ENCODE results near the gene CYP1B1. TPM values are rescaled to one million over a fixed set of nuclear protein-coding genes. Genes with fewer than 3 reads are reported as not detected.

Gene CYP1B1
- total RNA-seq = 10 to 100 TPM in 2 of 4 donors, 1 to 10 TPM in 2; 1.0 to 20.6 (median 12.8) TPM

DNA sequence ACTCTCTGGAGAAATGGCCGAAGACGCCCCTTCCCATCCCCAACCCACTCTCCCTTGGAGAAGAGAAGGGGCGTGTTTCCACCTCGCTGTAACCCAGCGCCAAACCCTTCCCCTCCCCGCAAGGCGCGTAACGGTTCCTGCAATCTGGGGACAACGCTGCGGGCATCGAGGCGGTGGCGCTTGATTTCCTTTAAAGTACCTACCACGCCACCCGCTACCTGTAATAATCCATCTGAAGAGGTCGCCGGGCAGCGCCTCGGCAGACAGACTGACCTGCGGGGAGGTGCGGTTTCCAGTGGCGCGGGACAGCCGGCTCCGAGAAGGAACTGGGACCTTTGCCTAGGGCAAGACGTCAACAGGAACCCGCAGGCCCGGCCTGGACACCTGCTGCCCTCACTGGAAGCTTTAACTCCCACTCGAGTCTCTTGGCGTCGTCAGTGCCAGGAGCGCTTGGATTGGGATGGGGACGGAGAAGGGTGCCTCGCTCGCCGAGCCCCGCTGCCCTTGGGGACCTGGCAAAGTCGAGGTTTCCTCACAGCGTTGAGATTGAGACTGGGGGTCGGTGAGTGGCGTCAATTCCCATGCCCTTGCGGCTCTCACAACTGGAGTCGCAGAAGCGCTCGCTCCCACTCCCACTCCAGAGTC is at the start of gene CYP1B1:
CYP1B1 (minus strand) TSS at position 645 of the 645 bp plus-strand sequence. CDS start 763 bp downstream, outside the sequence.
- Histone ChIP-seq H3K4me1 (peaks cover 16 to 63% (median 30%) of the 10 kb centered on the region in 3 donors), H3K27me3 (peaks cover 0 to 59% (median 0%) of the 10 kb centered on the region in 4 donors), H3K36me3 (no peaks in the 10 kb centered on the region), H3K27ac (peak within 1 kb of the TSS; percentile 74 to 95 (median 87)), H3K4me3 (peak within 1 kb of the TSS; percentile 46 to 83 (median 58)), H3K9me3 (no peaks in the 10 kb centered on the region)
- DNase-seq = no peak
- TF ChIP-seq, protein P1, sequence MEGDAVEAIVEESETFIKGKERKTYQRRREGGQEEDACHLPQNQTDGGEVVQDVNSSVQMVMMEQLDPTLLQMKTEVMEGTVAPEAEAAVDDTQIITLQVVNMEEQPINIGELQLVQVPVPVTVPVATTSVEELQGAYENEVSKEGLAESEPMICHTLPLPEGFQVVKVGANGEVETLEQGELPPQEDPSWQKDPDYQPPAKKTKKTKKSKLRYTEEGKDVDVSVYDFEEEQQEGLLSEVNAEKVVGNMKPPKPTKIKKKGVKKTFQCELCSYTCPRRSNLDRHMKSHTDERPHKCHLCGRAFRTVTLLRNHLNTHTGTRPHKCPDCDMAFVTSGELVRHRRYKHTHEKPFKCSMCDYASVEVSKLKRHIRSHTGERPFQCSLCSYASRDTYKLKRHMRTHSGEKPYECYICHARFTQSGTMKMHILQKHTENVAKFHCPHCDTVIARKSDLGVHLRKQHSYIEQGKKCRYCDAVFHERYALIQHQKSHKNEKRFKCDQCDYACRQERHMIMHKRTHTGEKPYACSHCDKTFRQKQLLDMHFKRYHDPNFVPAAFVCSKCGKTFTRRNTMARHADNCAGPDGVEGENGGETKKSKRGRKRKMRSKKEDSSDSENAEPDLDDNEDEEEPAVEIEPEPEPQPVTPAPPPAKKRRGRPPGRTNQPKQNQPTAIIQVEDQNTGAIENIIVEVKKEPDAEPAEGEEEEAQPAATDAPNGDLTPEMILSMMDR (IDR thresholded peaks at IDR 0.05) = no peak
- WGBS, 2 donors = 0% methylated on average over 6 of the region's 46 CpGs; no CpG with 5 or more reads in 1 of the 2 donors
- intact Hi-C loops (cut with DNase I) = no loop called here

DNA sequence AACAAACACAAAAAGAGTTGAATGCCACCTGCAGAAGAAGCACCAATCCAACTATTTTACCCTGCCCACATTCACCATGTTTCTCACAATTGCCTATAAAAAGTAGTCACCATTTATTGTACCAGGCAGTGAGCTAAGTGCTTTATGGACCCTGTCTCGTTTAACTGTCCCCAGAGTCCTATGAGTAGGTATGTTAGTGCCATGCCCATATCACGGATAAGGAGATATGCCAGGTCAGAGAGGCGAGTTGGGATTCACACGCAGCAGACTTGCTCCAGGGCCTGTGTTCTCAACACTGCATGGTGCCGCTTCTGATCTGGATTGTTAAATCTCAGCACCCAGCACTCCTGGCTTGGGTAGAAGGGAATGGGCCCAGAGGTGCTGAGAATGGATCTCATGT is 49.1 kb upstream of the CYP1B1 start:
- Histone ChIP-seq H3K36me3 (no peaks in the 10 kb centered on the region), H3K4me3 (no peak overlapping the region), H3K27me3 (peaks cover 0 to 7% (median 0%) of the 10 kb centered on the region in 4 donors), H3K9me3 (peaks cover 0 to 12% (median 10%) of the 10 kb centered on the region in 3 donors), H3K4me1 (peaks cover 0 to 7% (median 4%) of the 10 kb centered on the region in 3 donors), H3K27ac (no peak overlapping the region)
- DNase-seq = no peak
- intact Hi-C loops (cut with DNase I) = no loop called here
- 85 to 93% methylated on average over 3 to 5 of the region's 5 CpGs for WGBS, 2 donors
- TF ChIP-seq, protein P1 (IDR thresholded peaks at IDR 0.05) = no peak

DNA sequence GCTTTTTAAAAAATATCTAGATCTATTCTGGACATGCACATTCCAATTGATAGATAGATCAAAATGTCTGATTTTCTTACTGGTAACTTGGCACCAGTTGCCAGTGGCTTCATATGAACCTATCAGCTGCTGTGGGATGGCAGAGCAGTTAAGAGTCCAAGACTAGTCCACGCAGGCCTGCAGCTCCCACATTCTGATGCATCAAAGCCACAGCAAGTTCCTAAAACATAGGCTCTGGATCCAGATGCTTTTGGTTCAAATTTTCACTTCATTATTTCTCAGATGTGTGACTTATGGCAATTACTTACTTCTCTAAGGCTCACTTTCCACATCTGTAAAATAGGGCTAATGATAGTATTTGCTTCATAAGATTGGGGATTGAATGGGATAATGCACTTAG is 48.0 kb upstream of the CYP1B1 start:
- 15 to 60% methylated on average over 1 of the region's 1 CpG for WGBS, 2 donors
- Histone ChIP-seq H3K4me3 (no peak overlapping the region), H3K36me3 (no peaks in the 10 kb centered on the region), H3K27ac (no peak overlapping the region), H3K4me1 (peaks cover 0 to 2% (median 2%) of the 10 kb centered on the region in 3 donors), H3K9me3 (peaks cover 0 to 12% (median 10%) of the 10 kb centered on the region in 3 donors), H3K27me3 (peaks cover 0 to 7% (median 0%) of the 10 kb centered on the region in 4 donors)
- no peak for DNase-seq
- intact Hi-C loops (cut with DNase I) = no loop called here
- TF ChIP-seq POLR2A (IDR thresholded peaks at IDR 0.05) = no peak
- TF ChIP-seq, protein P1 (IDR thresholded peaks at IDR 0.05) = no peak

DNA sequence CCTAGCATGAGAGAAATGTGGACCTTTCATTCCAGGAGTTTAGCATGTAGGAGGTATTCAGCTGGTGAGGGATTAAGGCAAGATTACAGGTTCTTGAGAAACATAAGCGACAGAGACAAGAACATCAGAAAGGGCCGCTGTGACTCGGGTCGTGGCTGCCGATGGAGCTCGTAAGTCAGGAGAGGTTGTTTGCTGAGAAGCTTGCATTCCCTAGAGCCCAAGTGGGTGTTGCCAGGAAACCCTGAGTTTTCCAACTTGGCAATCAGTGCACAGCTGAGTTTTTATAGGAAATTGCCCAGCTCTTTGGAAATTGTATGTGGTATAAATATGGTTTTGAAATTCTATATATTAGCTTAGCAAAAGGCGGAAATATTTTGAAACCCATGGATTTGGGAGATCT is 46.4 kb upstream of the CYP1B1 start:
- H3K9me3 ChIP-seq = peaks cover 0 to 6% (median 4%) of the 10 kb centered on the region in 3 donors
- H3K27me3 ChIP-seq = peaks cover 0 to 7% (median 0%) of the 10 kb centered on the region in 4 donors
- H3K4me1 ChIP-seq = no peaks in the 10 kb centered on the region
- WGBS, 2 donors = 53 to 56% methylated on average over 7 of the region's 7 CpGs
- no peak overlapping the region for H3K27ac ChIP-seq
- DNase-seq = no peak
- H3K4me3 ChIP-seq = no peak overlapping the region
- no peak for TF ChIP-seq POLR2A (IDR thresholded peaks at IDR 0.05)
- TF ChIP-seq, protein P1 (IDR thresholded peaks at IDR 0.05) = no peak
- no peaks in the 10 kb centered on the region for H3K36me3 ChIP-seq
- intact Hi-C loops (cut with DNase I) = no loop called here

DNA sequence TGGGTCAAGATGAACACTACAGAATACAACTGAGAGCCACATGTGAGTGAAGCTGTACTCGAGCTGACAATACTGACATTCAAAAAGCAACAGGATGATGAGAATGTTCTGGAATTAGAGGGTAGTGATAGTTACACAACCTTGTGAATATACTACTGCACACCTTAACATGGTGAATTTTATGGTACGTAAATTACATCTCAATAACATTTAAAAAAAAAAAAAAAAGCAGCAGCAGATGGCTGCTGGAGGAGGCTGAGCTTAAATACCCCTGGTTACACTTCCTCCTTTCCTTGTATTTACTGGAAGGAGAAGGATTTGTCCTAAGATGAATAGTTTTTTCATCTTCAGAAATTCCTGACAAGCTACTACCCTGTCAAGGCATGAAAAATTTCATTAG is 45.5 kb upstream of the CYP1B1 start:
- 40 to 73% methylated on average over 2 of the region's 2 CpGs for WGBS, 2 donors
- H3K4me3 ChIP-seq = no peak overlapping the region
- no peak for DNase-seq
- peaks cover 0 to 5% (median 0%) of the 10 kb centered on the region in 3 donors for H3K4me1 ChIP-seq
- intact Hi-C loops (cut with DNase I) = no loop called here
- no peak for TF ChIP-seq POLR2A (IDR thresholded peaks at IDR 0.05)
- TF ChIP-seq, protein P1 (IDR thresholded peaks at IDR 0.05) = no peak
- H3K27me3 ChIP-seq = peaks cover 0 to 7% (median 0%) of the 10 kb centered on the region in 4 donors
- no peaks in the 10 kb centered on the region for H3K36me3 ChIP-seq
- H3K27ac ChIP-seq = no peak overlapping the region
- no peaks in the 10 kb centered on the region for H3K9me3 ChIP-seq

All from esophagus squamous epithelium (tissue), 5 donors.